Mucosa of stomach (tissue), 1 donor: ENCODE data around the gene PRM2.

Experiments
- H3K27me3 ChIP-seq: one replicate; pipeline ENCODE4 v1.7.0; 2013; ENCODE audit warnings: mild to moderate bottlenecking, low read length; ENCODE audit not compliant: control insufficient read depth, insufficient read depth
- H3K36me3 ChIP-seq: one replicate; pipeline ENCODE4 v1.7.0; 2013; ENCODE audit warnings: low read length; ENCODE audit not compliant: control insufficient read depth, insufficient read depth
- H3K4me1 ChIP-seq: one replicate; pipeline ENCODE4 v1.7.0; 2013; ENCODE audit warnings: mild to moderate bottlenecking, low read length; ENCODE audit not compliant: control insufficient read depth, insufficient read depth
- H3K4me3 ChIP-seq: one replicate; pipeline ENCODE4 v1.7.0; 2013; ENCODE audit warnings: low read length
- H3K9ac ChIP-seq: one replicate; pipeline ENCODE4 v1.7.0; 2013; ENCODE audit warnings: mild to moderate bottlenecking, low read length, moderate library complexity
- H3K9me3 ChIP-seq: one replicate; pipeline ENCODE4 v1.7.0; 2013; ENCODE audit warnings: mild to moderate bottlenecking, low read length, moderate library complexity; ENCODE audit not compliant: control insufficient read depth
- donor health status: Pancreatic carcinoma.

Gene PRM2

DNA sequence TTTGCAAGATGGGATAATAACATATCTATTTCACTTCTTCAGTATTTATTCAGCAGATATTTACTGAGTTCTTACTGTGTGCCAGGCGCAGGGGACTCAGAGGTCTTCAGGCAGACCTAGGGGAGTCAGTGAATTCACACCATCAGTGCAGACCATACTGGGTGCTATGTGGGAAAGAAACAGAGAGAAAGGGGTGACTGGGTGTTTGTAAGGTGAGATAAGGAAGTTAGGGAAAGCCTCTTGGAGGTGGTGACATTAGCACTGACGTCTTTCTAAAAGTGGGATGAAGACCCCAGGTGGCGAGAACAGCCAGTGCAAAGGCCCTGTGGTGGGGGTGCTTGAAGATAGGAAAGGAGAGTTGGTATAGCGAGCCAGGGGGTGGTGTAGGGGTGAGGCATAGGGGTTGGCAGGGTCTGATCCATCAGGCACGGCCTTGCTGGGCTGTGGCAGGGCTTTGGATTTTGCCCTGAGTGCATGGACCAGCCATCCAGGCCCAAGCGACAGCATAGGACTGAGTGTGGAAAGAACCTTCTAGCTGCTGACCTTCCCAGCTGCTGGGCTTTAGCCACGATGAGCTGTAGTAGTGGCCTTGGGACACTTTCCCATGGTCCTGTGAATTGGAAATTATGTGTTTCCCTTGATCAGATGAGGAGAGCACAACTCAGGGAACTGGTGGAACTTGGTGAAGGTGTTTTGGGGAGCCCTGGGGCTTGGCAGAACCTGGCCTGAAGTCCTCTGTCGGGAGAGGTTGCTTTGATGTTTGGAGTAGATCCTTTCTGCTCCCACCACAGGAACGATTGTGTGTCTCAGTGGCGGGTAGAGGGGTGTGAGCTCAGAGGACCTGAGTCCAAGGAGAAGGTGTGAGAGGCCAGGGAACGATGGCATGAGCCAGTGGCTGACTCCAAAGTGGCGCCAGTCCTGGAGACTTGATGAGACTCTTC is 16.4 kb downstream of the PRM2 start:
- peaks cover 40% of the 10 kb centered on the region for H3K4me1 ChIP-seq
- H3K36me3 ChIP-seq = no peaks in the 10 kb centered on the region
- H3K4me3 ChIP-seq = no peak overlapping the region
- no peaks in the 10 kb centered on the region for H3K9me3 ChIP-seq
- H3K27me3 ChIP-seq = no peaks in the 10 kb centered on the region
- no peak overlapping the region for H3K9ac ChIP-seq

GRCh38 chr16:11258553-11259492 is 17.5 kb downstream of the PRM2 start:
- Histone ChIP-seq H3K36me3 (no peaks in the 10 kb centered on the region), H3K4me3 (peak overlapping the region; percentile 14), H3K9ac (peak overlapping the region; percentile 50), H3K9me3 (no peaks in the 10 kb centered on the region), H3K4me1 (peaks cover 29% of the 10 kb centered on the region), H3K27me3 (no peaks in the 10 kb centered on the region)

- H3K4me1 ChIP-seq = peaks cover 19% of the 10 kb centered on the region
- H3K27me3 ChIP-seq = no peaks in the 10 kb centered on the region
- H3K9ac ChIP-seq = peak overlapping the region; percentile 88
- no peaks in the 10 kb centered on the region for H3K36me3 ChIP-seq
- no peaks in the 10 kb centered on the region for H3K9me3 ChIP-seq
- H3K4me3 ChIP-seq = peak overlapping the region; percentile 83
Observed at GRCh38 chr16:11257131-11257938, 18.9 kb downstream of the PRM2 start.

DNA sequence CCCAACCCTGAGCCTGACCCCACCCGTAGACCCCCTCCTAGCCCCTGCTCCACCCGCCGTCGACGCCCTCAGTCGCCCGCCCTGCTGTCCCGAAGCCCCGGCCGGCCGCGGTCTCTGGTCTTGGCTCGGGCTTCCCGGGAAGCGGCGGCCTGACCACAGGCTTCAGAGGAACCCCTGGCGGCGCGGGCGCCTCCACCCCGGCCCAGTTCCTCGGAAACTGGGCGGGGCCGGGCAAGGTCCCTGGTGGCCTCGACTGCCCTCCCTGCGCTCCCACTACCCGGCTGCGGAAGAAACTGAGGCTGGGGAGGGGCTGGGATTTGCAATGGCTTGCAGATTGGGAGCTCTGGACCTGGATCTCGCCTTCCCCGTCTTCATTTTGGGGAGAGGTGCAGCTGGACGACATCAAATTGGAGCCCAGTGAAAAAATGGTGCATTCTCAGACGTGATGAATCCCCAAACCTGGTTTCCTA is 19.6 kb downstream of the PRM2 start:
- no peaks in the 10 kb centered on the region for H3K9me3 ChIP-seq
- H3K27me3 ChIP-seq = no peaks in the 10 kb centered on the region
- peak overlapping the region; percentile 88 for H3K9ac ChIP-seq
- H3K4me3 ChIP-seq = peak overlapping the region; percentile 83
- peaks cover 19% of the 10 kb centered on the region for H3K4me1 ChIP-seq
- no peaks in the 10 kb centered on the region for H3K36me3 ChIP-seq

- Histone ChIP-seq H3K36me3 (no peaks in the 10 kb centered on the region), H3K9ac (peak within 1 kb of the TSS; percentile 88), H3K27me3 (no peaks in the 10 kb centered on the region), H3K9me3 (no peaks in the 10 kb centered on the region), H3K4me3 (peak within 1 kb of the TSS; percentile 83), H3K4me1 (peaks cover 19% of the 10 kb centered on the region)
Observed at GRCh38 chr16:11255737-11256660, 20.3 kb downstream of the PRM2 start, which contains the start of gene SOCS1. SOCS1 (minus strand) TSS chr16:11256204; CDS start chr16:11255478, 726 bp downstream.

DNA sequence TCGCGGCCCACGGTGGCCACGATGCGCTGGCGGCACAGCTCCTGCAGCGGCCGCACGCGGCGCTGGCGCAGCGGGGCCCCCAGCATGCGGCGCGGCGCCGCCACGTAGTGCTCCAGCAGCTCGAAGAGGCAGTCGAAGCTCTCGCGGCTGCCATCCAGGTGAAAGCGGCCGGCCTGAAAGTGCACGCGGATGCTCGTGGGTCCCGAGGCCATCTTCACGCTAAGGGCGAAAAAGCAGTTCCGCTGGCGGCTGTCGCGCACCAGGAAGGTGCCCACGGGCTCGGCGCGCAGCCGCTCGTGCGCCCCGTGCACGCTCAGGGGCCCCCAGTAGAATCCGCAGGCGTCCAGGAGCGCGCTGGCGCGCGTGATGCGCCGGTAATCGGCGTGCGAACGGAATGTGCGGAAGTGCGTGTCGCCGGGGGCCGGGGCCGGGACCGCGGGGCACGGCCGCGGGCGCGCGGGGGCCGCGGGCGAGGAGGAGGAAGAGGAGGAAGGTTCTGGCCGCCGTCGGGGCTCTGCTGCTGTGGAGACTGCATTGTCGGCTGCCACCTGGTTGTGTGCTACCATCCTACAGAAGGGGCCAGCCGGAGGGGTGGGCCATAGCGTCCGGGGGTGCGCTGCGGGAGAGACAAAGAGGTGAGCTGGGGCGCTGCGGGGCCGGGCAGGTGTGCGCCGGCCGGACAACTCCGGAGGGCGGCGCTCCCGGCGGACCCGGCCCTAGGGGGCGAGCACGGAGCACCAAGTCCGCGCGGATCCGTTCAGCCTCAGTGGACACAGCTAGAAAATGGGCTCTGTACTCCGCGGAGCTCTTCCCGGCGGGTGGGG is 21.2 kb downstream of the PRM2 start:
- H3K27me3 ChIP-seq = no peaks in the 10 kb centered on the region
- H3K4me3 ChIP-seq = peak overlapping the region; percentile 69
- peaks cover 19% of the 10 kb centered on the region for H3K4me1 ChIP-seq
- H3K9me3 ChIP-seq = no peaks in the 10 kb centered on the region
- H3K36me3 ChIP-seq = no peaks in the 10 kb centered on the region
- peak overlapping the region; percentile 67 for H3K9ac ChIP-seq

DNA sequence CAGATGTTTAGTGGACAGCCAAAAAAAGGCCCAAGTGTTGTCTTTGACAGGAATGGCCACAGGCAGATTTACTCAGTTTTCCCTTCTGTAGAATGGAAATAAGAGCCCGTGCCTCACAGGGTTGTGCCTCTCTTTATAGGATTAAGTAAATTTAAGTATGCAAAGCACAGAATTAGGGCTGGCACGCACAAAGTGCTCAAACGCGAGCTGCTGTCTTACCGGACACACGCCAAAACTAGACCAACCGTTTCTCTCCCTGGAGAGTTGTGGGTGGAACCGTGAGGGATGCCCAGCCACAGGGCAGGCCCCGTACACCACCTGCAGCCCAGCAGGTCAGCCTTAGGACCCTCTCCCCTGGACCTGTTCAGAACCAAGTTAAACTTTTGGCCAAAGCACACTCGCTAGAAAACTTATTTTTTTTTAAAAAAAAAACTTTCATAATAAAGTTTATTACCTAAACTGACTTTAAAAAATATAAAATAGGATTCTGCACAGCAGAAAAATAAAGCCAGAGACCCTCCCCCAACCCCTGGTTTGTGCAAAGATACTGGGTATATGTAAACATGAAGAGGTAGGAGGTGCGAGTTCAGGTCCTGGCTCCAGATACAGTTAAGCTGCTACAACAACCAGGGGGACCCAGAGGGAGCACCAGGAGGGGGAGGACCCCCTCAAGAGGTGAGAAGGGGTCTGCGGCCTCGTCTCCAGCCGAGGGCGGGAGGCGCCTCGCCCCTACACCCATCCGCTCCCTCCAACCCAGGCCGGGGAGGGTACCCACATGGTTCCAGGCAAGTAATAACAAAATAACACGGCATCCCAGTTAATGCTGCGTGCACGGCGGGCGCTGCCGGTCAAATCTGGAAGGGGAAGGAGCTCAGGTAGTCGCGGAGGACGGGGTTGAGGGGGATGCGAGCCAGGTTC is 22.0 kb downstream of the PRM2 start:
- Histone ChIP-seq H3K9ac (peak overlapping the region; percentile 67), H3K27me3 (no peaks in the 10 kb centered on the region), H3K4me1 (peaks cover 17% of the 10 kb centered on the region), H3K4me3 (peak overlapping the region; percentile 69), H3K9me3 (no peaks in the 10 kb centered on the region), H3K36me3 (no peaks in the 10 kb centered on the region)

- Histone ChIP-seq H3K27me3 (no peaks in the 10 kb centered on the region), H3K4me1 (peaks cover 11% of the 10 kb centered on the region), H3K4me3 (no peak overlapping the region), H3K9ac (no peak overlapping the region), H3K36me3 (no peaks in the 10 kb centered on the region), H3K9me3 (no peaks in the 10 kb centered on the region)
Observed at GRCh38 chr16:11253009-11253994, 23.0 kb downstream of the PRM2 start.

DNA sequence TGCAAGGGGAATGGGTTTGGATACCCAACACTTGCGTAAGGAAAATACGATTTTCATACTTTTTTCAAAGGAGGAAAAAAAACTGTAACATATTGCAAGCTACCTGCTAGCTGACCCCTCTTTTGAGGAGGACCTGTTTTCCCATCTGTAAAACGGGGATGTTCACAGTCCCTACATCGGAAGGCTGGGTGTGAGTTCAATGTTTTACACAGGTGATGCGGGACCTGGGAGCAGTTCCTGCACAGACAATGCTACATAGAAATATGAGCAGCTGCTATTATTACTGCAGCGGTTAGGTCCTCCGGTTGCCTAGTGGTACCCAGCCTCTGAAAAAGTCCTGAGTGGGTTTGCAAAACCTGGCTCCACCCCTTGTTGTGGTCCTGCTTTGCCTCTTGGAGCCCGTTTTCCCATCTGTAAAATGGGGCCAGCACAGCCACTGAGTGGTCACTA is 23.8 kb downstream of the PRM2 start:
- H3K9ac ChIP-seq = no peak overlapping the region
- H3K4me1 ChIP-seq = peaks cover 8% of the 10 kb centered on the region
- no peaks in the 10 kb centered on the region for H3K27me3 ChIP-seq
- H3K36me3 ChIP-seq = no peaks in the 10 kb centered on the region
- no peaks in the 10 kb centered on the region for H3K9me3 ChIP-seq
- no peak overlapping the region for H3K4me3 ChIP-seq
